WTC11 (cell line): ENCODE results near the gene SORT1.

Experiments used
- FOXJ3 ChIP-seq: sonication (generic); formaldehyde crosslinking; IDR thresholded peaks from 2 replicates; pipeline ENCODE4 v1.9.0; 2021; ENCODE audit warnings: missing genetic modification reagents, mild to moderate bottlenecking, borderline replicate concordance
- GABPB1 ChIP-seq: sonication (generic); formaldehyde crosslinking; IDR thresholded peaks from 2 replicates; pipeline ENCODE4 v1.8.1; 2023; ENCODE audit warnings: mild to moderate bottlenecking, missing genetic modification reagents
- SOX15 ChIP-seq: fragments of 250-450 bp; sonication (Bioruptor Pico); IDR thresholded peaks from 2 replicates; pipeline ENCODE4 v1.9.0; 2021; ENCODE audit warnings: mild to moderate bottlenecking
- TP53 ChIP-seq: sonication (generic); formaldehyde crosslinking; IDR thresholded peaks from 2 replicates; pipeline ENCODE4 v1.8.1; 2023; ENCODE audit warnings: mild to moderate bottlenecking, missing genetic modification reagents
- USF1 ChIP-seq: sonication (generic); formaldehyde crosslinking; IDR thresholded peaks from 2 replicates; pipeline ENCODE4 v1.8.0; 2022; ENCODE audit warnings: mild to moderate bottlenecking, missing genetic modification reagents
- ZNF263 ChIP-seq: sonication (generic); formaldehyde crosslinking; IDR thresholded peaks from 2 replicates; pipeline ENCODE4 v1.8.1; 2022; ENCODE audit warnings: low read depth, mild to moderate bottlenecking, moderate library complexity, missing genetic modification reagents
- TF ChIP-seq, protein P1 (sequence below): fragments of 200-600 bp; IDR thresholded peaks from 2 replicates; pipeline ENCODE4 v1.8.0; 2022; ENCODE audit warnings: antibody characterized with exemption
- TF ChIP-seq, protein P2 (sequence below): fragments of 250-450 bp; sonication (Bioruptor Pico); IDR thresholded peaks from 2 replicates; pipeline ENCODE4 v1.9.0; 2021; ENCODE audit warnings: moderate library complexity, mild to moderate bottlenecking, inconsistent platforms, borderline replicate concordance
- TF ChIP-seq, protein P3 (sequence below): sonication (generic); formaldehyde crosslinking; IDR thresholded peaks from 2 replicates; pipeline ENCODE4 v1.8.0; 2023; ENCODE audit warnings: missing genetic modification reagents

GRCh38 chr1:109296782-109297181 is 100.9 kb downstream of the SORT1 start:
- TF ChIP-seq, protein P1, sequence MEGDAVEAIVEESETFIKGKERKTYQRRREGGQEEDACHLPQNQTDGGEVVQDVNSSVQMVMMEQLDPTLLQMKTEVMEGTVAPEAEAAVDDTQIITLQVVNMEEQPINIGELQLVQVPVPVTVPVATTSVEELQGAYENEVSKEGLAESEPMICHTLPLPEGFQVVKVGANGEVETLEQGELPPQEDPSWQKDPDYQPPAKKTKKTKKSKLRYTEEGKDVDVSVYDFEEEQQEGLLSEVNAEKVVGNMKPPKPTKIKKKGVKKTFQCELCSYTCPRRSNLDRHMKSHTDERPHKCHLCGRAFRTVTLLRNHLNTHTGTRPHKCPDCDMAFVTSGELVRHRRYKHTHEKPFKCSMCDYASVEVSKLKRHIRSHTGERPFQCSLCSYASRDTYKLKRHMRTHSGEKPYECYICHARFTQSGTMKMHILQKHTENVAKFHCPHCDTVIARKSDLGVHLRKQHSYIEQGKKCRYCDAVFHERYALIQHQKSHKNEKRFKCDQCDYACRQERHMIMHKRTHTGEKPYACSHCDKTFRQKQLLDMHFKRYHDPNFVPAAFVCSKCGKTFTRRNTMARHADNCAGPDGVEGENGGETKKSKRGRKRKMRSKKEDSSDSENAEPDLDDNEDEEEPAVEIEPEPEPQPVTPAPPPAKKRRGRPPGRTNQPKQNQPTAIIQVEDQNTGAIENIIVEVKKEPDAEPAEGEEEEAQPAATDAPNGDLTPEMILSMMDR: no peak
- TF ChIP-seq, protein P2, sequence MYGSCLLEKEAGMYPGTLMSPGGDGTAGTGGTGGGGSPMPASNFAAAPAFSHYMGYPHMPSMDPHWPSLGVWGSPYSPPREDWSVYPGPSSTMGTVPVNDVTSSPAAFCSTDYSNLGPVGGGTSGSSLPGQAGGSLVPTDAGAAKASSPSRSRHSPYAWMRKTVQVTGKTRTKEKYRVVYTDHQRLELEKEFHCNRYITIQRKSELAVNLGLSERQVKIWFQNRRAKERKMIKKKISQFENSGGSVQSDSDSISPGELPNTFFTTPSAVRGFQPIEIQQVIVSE (CRISPR knock-in tag): no peak
- TF ChIP-seq SOX15 (CRISPR knock-in tag): no peak
- TF ChIP-seq, protein P3, sequence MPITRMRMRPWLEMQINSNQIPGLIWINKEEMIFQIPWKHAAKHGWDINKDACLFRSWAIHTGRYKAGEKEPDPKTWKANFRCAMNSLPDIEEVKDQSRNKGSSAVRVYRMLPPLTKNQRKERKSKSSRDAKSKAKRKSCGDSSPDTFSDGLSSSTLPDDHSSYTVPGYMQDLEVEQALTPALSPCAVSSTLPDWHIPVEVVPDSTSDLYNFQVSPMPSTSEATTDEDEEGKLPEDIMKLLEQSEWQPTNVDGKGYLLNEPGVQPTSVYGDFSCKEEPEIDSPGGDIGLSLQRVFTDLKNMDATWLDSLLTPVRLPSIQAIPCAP: no peak
- TF ChIP-seq TP53 (CRISPR knock-in tag): no peak
- no peak for TF ChIP-seq USF1 (CRISPR knock-in tag)
- TF ChIP-seq GABPB1 (CRISPR knock-in tag): no peak
- no peak for TF ChIP-seq ZNF263
- no peak for TF ChIP-seq FOXJ3 (CRISPR knock-in tag)
